ENCODE results near the gene TMEM250. TPM values are rescaled to one million over a fixed set of nuclear protein-coding genes. Genes with fewer than 3 reads are reported as not detected.

The TMEM250 gene
- total and polyA plus RNA-seq, 9 of the 15 experiments (the other 6 are each of a cell fraction or from before 2014, with no cell fraction given) = 0.32 to 44.6 (median 12.2) TPM

GRCh38 chr9:136133191-136133958, 14.7 kb upstream of the TMEM250 start (continued):
- 0 out of 4 replicates have a peak, but pooled peaks of 1 of the 2 experiments have one; percentile 28 for TF ChIP-seq MLLT1 (IDR thresholded peaks at IDR 0.05)

- no TSS peak for BruUV-seq (replicated peaks)
- peaks cover 49 to 83% of the 10 kb centered on the region in 2 experiments for H3K27me3 ChIP-seq (ENCODE audit: control insufficient read depth in 2 of 2, insufficient read depth in 2 of 2, low read length in 2 of 2)
- peaks cover 13% of the 10 kb centered on the region; the same call in 1 of the 2 replicates for H4K20me1 ChIP-seq (replicated peaks; ENCODE audit: control insufficient read depth, insufficient read depth, low read length)
- no peak overlapping the region for H2AFZ ChIP-seq (ENCODE audit: low read depth, low read length)
- no peak overlapping the region for H3K4me3 ChIP-seq
- in situ Hi-C loops (cut with MboI) (no loop called here), intact Hi-C loops (cut with micrococcal nuclease) (no loop called here)
- no peak for TF ChIP-seq ZNF184 (CRISPR knock-in tag; IDR thresholded peaks at IDR 0.05)
- TF ChIP-seq CTCF (IDR thresholded peaks at IDR 0.05 in 2 of 3, conservative IDR thresholded peaks at IDR 0.05 in 1 of 3; ENCODE audit: insufficient read depth in 2 of 3, low read depth in 1 of 3, low read length in 3 of 3) = peak in 1 of 3 experiments; percentile 32; a peak in 1 of 6 replicates
- no peak for TF ChIP-seq KDM4B (IDR thresholded peaks at IDR 0.05; ENCODE audit: borderline replicate concordance in 2 of 2, low read depth in 1 of 2)
- no peak for TF ChIP-seq ZNF175 (CRISPR knock-in tag; IDR thresholded peaks at IDR 0.05; ENCODE audit: low read depth)
- no peak for TF ChIP-seq RAD21 (CRISPR knock-in tag; conservative IDR thresholded peaks at IDR 0.05 in 1 of 2, IDR thresholded peaks at IDR 0.05 in 1 of 2)
- CTCF ChIA-PET (ENCODE audit: low intra/inter-chr PET ratio) = interaction anchor here (0.7 to 0.9 kb wide), 2 partner anchors 136 to 151 kb away, joined by 3 to 4 read pairs; no protein-coding TSS in a partner anchor
- H3K27ac ChIP-seq (ENCODE audit: extremely low read depth, low read depth, low read length) = no peak overlapping the region
- POLR2A ChIA-PET = interaction anchor here (0.7 kb wide), 1 partner anchor 745 kb away, joined by 3 read pairs; no protein-coding TSS in a partner anchor
- H3K79me2 ChIP-seq (ENCODE audit: control insufficient read depth, insufficient read depth, low read length) = no peaks in the 10 kb centered on the region
- no peak overlapping the region for H3K4me2 ChIP-seq (ENCODE audit: insufficient read depth, low read length)
- no peaks in the 10 kb centered on the region for H3K36me3 ChIP-seq (ENCODE audit: control insufficient read depth, insufficient read depth, low read length)
- no peaks in the 10 kb centered on the region for H3K9me1 ChIP-seq (ENCODE audit: control insufficient read depth, insufficient read depth, low read length)
- peak overlapping the region in 1 of 2 experiments; percentile 71; a peak in 2 of 4 replicates for H3K9ac ChIP-seq (ENCODE audit: insufficient read depth in 1 of 2, low read depth in 2 of 2, low read length in 2 of 2)
- FAIRE-seq (no peak), ATAC-seq (peak; percentile 23; the same call in 2 of the 3 replicates), DNase-seq (ENCODE audit: extremely low read depth in 1 of 4, low spot score in 3 of 4) (no peak)
- 53% methylated on average over 18 of the region's 52 CpGs for WGBS (ENCODE audit: insufficient coverage, low coverage, missing lambda C conversion rate)
- H3K9me3 ChIP-seq (replicated peaks; ENCODE audit: control insufficient read depth, insufficient read depth, low read depth, low read length) = no peaks in the 10 kb centered on the region
- peaks cover 8 to 56% of the 10 kb centered on the region in 2 experiments for H3K4me1 ChIP-seq (replicated peaks in 1 of 2; ENCODE audit: control insufficient read depth in 2 of 2, insufficient read depth in 2 of 2, low read length in 2 of 2)
Observed at GRCh38 chr9:136132512-136133050, 13.9 kb upstream of the TMEM250 start.
